HG03064 (cell line): ENCODE measurements around the gene TUBGCP2.

Source experiments
- ATAC-seq: cut with Tn5 transposase; IDR thresholded peaks from one replicate; pipeline ENCODE4 v1.9.1; 2021; ENCODE audit warnings: low read depth; ENCODE audit not compliant: unreplicated experiment

The TUBGCP2 gene

GRCh38 chr10:133306941-133307379, 1.7 kb downstream of the TUBGCP2 start:
- ATAC-seq, result no peak

- no peak for ATAC-seq
Measured at GRCh38 chr10:133306097-133306476, 2.6 kb downstream of the TUBGCP2 start.

GRCh38 chr10:133303206-133303605, 5.5 kb downstream of the TUBGCP2 start:
- ATAC-seq, result no peak

- ATAC-seq, result no peak
Measured at GRCh38 chr10:133302230-133302629, 6.4 kb downstream of the TUBGCP2 start.

- no peak for ATAC-seq
Measured at GRCh38 chr10:133299738-133300137, 8.9 kb downstream of the TUBGCP2 start.

GRCh38 chr10:133299224-133299623, 9.4 kb downstream of the TUBGCP2 start:
- no peak for ATAC-seq

GRCh38 chr10:133298466-133298865, 10.2 kb downstream of the TUBGCP2 start:
- no peak for ATAC-seq

- ATAC-seq, result no peak
Measured at GRCh38 chr10:133297504-133297903, 11.2 kb downstream of the TUBGCP2 start.

GRCh38 chr10:133295426-133296320, 13.0 kb downstream of the TUBGCP2 start:
- no peak for ATAC-seq

- no peak for ATAC-seq
Measured at GRCh38 chr10:133294189-133294588, 14.5 kb downstream of the TUBGCP2 start.

- ATAC-seq, result no peak
Measured at GRCh38 chr10:133293810-133294119, 14.9 kb downstream of the TUBGCP2 start.

GRCh38 chr10:133292919-133293809, 15.5 kb downstream of the TUBGCP2 start:
- no peak for ATAC-seq

- no peak for ATAC-seq
Measured at GRCh38 chr10:133289761-133290160, 18.9 kb downstream of the TUBGCP2 start.

- ATAC-seq, result no peak
Measured at GRCh38 chr10:133287832-133288500, 20.7 kb downstream of the TUBGCP2 start.

- ATAC-seq, result no peak
Measured at GRCh38 chr10:133286366-133286765, 22.3 kb downstream of the TUBGCP2 start.

- ATAC-seq, result no peak
Measured at GRCh38 chr10:133285217-133285616, 23.5 kb downstream of the TUBGCP2 start.

GRCh38 chr10:133283931-133284330, 24.7 kb downstream of the TUBGCP2 start:
- no peak for ATAC-seq

- ATAC-seq, result no peak
Measured at GRCh38 chr10:133282846-133283390, 25.8 kb downstream of the TUBGCP2 start.

- ATAC-seq, result no peak
Measured at GRCh38 chr10:133281628-133282372, 26.9 kb downstream of the TUBGCP2 start.

GRCh38 chr10:133281084-133281483, 27.6 kb downstream of the TUBGCP2 start:
- no peak for ATAC-seq
